Activated naive CD4-positive, alpha-beta T cell treated with anti-CD3 and anti-CD28 coated beads, Interleukin-2, amount 50 U/mL, for 24 hours (primary cell): ENCODE measurements around the gene ZNF106.

Experiments used
- H3K27ac Mint-ChIP-seq: one replicate; pipeline ENCODE4 v1.8.0; 2021; ENCODE audit warnings: mild to moderate bottlenecking, mixed read lengths
- H3K27me3 Mint-ChIP-seq: one replicate; pipeline ENCODE4 v1.8.0; 2021; ENCODE audit warnings: mixed read lengths
- H3K36me3 Mint-ChIP-seq: one replicate; pipeline ENCODE4 v1.8.0; 2021; ENCODE audit warnings: mixed read lengths
- H3K4me1 Mint-ChIP-seq: one replicate; pipeline ENCODE4 v1.8.0; 2021; ENCODE audit warnings: mixed read lengths
- H3K4me3 Mint-ChIP-seq: one replicate; pipeline ENCODE4 v1.8.0; 2021; ENCODE audit warnings: mild to moderate bottlenecking, mixed read lengths
- H3K9me3 Mint-ChIP-seq: one replicate; pipeline ENCODE4 v1.8.0; 2021; ENCODE audit warnings: mixed read lengths

ZNF106 gene

GRCh38 chr15:42371096-42371495 is 119.8 kb downstream of the ZNF106 start:
- no peaks in the 10 kb centered on the region for H3K4me1 Mint-ChIP-seq
- no peak overlapping the region for H3K4me3 Mint-ChIP-seq
- H3K27ac Mint-ChIP-seq = no peak overlapping the region
- no peaks in the 10 kb centered on the region for H3K9me3 Mint-ChIP-seq
- H3K36me3 Mint-ChIP-seq = no peaks in the 10 kb centered on the region
- H3K27me3 Mint-ChIP-seq = no peaks in the 10 kb centered on the region

- Mint-ChIP-seq H3K4me3 (no peak overlapping the region), H3K27me3 (no peaks in the 10 kb centered on the region), H3K36me3 (no peaks in the 10 kb centered on the region), H3K4me1 (no peaks in the 10 kb centered on the region), H3K9me3 (no peaks in the 10 kb centered on the region), H3K27ac (no peak overlapping the region)
Measured at GRCh38 chr15:42368096-42368495, 122.8 kb downstream of the ZNF106 start.

DNA sequence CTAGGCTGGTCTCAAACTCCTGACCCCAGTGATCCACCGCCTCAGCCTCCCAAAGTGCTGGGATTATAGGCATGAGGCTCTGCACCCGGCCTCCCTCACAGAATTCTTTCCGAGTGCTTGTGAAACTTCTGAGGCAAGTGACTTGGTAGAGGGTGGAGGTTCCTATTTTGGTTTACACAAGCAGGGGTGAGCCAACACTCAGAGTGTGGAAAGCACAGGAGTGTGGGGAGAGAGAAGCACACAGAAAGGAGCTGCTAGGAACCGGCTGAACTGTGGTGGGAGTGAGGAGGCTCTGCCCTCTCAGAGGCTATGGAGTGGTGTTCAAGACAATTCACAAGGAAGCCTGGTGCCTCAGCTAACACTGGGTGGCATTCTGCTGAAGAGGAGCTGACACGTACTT is 123.9 kb downstream of the ZNF106 start:
- Mint-ChIP-seq H3K4me3 (no peak overlapping the region), H3K27ac (no peak overlapping the region), H3K27me3 (no peaks in the 10 kb centered on the region), H3K9me3 (no peaks in the 10 kb centered on the region), H3K36me3 (no peaks in the 10 kb centered on the region), H3K4me1 (no peaks in the 10 kb centered on the region)

DNA sequence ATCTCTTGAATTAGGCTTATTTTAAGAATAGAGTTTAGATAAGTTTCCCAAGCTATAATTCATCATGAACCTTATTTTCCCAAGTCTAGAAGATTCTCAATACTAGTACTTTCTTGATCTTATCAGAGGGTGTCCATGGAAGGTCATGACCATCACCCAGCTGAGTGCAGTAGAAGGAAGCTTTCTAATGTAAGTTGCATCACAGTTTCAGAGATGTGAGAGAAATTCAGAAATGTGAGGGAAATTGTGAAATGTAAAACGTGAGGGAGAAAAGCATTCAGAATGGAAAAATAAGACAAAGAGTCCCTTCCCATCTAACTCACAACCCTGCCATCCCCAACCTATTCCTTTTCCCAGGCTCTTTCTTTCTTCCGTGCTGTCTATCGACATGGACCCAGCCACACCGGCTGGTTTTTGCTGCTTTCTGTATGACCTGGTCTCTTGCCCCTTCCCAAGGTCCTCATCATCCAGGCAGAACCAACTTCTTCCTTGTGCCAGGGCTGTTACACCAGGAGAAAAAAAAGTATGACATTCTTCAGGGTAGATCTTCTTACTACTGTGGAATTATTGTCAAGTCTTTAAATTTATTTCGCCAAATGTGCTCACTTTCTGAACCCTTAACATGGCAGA is 124.9 kb downstream of the ZNF106 start:
- no peaks in the 10 kb centered on the region for H3K4me1 Mint-ChIP-seq
- no peak overlapping the region for H3K27ac Mint-ChIP-seq
- H3K36me3 Mint-ChIP-seq = no peaks in the 10 kb centered on the region
- no peaks in the 10 kb centered on the region for H3K27me3 Mint-ChIP-seq
- no peak overlapping the region for H3K4me3 Mint-ChIP-seq
- H3K9me3 Mint-ChIP-seq = no peaks in the 10 kb centered on the region

GRCh38 chr15:42364529-42364928 is 126.4 kb downstream of the ZNF106 start:
- no peaks in the 10 kb centered on the region for H3K27me3 Mint-ChIP-seq
- no peak overlapping the region for H3K4me3 Mint-ChIP-seq
- H3K4me1 Mint-ChIP-seq = no peaks in the 10 kb centered on the region
- H3K36me3 Mint-ChIP-seq = no peaks in the 10 kb centered on the region
- H3K27ac Mint-ChIP-seq = no peak overlapping the region
- H3K9me3 Mint-ChIP-seq = no peaks in the 10 kb centered on the region

- no peak overlapping the region for H3K27ac Mint-ChIP-seq
- no peaks in the 10 kb centered on the region for H3K4me1 Mint-ChIP-seq
- H3K36me3 Mint-ChIP-seq = peaks cover 3% of the 10 kb centered on the region
- no peaks in the 10 kb centered on the region for H3K27me3 Mint-ChIP-seq
- no peak overlapping the region for H3K4me3 Mint-ChIP-seq
- no peaks in the 10 kb centered on the region for H3K9me3 Mint-ChIP-seq
Measured at GRCh38 chr15:42363942-42364341, 127.0 kb downstream of the ZNF106 start.

DNA sequence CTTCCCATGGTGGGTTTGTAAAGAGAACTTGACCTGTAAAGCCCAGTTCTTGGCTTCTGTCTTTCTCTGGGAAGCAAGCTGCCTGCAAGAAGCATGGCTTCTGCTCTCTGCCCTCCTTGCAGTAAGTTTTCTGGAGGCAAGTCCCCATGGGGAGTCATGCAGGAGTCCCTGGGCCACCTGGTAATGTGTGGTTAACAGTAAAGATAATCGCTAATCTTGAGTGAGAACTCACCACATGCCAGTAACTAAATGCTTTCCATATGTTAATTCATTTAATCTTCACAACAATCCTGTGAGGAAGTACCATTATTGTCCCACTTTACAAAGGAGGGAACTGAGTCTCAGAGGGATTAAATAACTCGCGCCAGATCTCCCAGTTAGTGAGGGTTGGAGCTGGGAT is 127.5 kb downstream of the ZNF106 start:
- H3K27me3 Mint-ChIP-seq = no peaks in the 10 kb centered on the region
- H3K27ac Mint-ChIP-seq = no peak overlapping the region
- H3K36me3 Mint-ChIP-seq = peaks cover 3% of the 10 kb centered on the region
- no peaks in the 10 kb centered on the region for H3K9me3 Mint-ChIP-seq
- H3K4me1 Mint-ChIP-seq = no peaks in the 10 kb centered on the region
- no peak overlapping the region for H3K4me3 Mint-ChIP-seq
